ENCODE measurements around the gene ZNF335. TPM values are rescaled to one million over a fixed set of nuclear protein-coding genes. Genes with fewer than 3 reads are reported as not detected.
"Not testable (repeated sequence)": the region's sequence is repeated elsewhere in the genome, so short reads cannot be mapped to it uniquely, and the experiment has no call there.

Gene ZNF335
- total RNA-seq, 1 experiment from 2014 or later: 15.0 TPM

DNA sequence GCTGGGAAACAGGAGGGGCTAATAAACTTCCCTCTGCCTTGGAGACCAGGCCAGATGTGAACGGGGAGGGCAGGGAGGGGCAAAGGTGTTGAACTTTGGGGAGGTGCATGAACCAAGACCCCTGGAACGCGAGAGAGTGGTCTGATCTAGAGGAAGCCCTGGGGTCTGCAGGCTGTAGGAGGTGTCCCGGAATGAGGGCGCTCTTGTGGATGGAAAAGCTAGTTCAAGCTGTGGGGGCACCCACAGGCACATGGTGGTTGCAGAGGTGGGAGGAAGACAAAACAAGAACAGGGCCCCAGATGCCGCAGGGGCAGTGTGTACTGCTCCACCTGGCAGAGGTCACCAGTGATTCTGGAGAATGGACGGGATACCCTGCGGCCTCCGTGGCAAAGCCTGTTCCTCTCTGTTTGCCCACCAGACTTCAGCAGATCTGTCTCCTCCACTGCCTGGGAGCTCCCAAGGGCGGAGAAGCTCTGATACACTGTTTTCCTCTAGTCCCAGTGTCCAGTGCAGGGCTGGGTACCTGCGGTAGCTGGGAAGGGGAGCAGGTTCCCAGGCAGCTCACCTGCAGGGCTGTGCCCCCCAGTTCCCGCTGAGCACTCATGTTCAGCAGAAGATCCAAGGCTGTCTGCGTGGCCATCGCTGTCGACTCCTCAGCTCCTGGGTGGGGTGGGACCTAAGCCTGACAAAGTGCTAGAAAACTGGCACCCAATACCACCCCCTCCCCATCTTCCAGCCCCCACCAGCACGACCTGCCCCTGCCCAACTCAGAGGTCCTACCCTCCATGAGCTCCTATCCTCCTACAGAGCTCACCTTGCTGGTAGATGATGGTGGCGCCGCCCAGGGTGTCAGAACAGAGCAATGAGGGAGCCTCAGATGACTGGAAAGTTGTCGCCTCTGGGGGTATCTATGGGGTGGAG lies 14.7 kb downstream of the ZNF335 start:
- Histone ChIP-seq H3K36me3 (replicated peaks; ENCODE audit: control insufficient read depth, insufficient read depth, low read length) (peaks cover 29% of the 10 kb centered on the region), H3K27me3 (ENCODE audit: control insufficient read depth, insufficient read depth, low read length) (no peaks in the 10 kb centered on the region), H3K4me3 (ENCODE audit: insufficient read depth, low read depth, low read length) (no peak overlapping the region)
- no peak for DNase-seq

GRCh38 chr20:45956326-45956725 lies 15.7 kb downstream of the ZNF335 start:
- H3K36me3 ChIP-seq (replicated peaks; ENCODE audit: control insufficient read depth, insufficient read depth, low read length): peaks cover 30% of the 10 kb centered on the region
- not testable (repeated sequence) for H3K27me3 ChIP-seq (ENCODE audit: control insufficient read depth, insufficient read depth, low read length); DNase-seq; H3K4me3 ChIP-seq (ENCODE audit: insufficient read depth, low read depth, low read length)

- Histone ChIP-seq H3K4me3 (ENCODE audit: insufficient read depth, low read depth, low read length) (no peak overlapping the region), H3K36me3 (replicated peaks; ENCODE audit: control insufficient read depth, insufficient read depth, low read length) (peaks cover 27% of the 10 kb centered on the region), H3K27me3 (ENCODE audit: control insufficient read depth, insufficient read depth, low read length) (no peaks in the 10 kb centered on the region)
- no peak for DNase-seq
Measured at GRCh38 chr20:45953672-45954071, 18.3 kb downstream of the ZNF335 start.

DNA sequence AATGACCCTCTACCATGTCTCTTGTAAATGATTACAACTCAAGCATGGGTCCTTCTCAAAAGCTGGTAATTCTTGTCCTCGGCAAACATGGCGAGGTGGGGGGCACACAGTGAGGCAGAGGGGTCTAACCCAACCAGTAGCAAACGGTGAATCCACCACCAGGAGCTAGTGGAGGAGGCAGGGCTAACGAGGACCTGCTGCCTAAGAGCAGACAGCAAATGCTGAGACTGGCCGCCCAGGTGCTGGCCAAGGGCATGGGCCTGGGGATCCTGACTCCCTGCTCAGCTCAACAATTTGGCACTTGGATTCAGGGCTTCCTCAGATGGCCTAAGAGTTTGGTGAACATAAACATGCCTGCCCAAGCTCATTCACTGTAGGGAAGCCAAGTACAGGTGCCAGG lies 19.1 kb downstream of the ZNF335 start:
- Histone ChIP-seq H3K4me3 (ENCODE audit: insufficient read depth, low read depth, low read length) (no peak overlapping the region), H3K27me3 (ENCODE audit: control insufficient read depth, insufficient read depth, low read length) (no peaks in the 10 kb centered on the region), H3K36me3 (replicated peaks; ENCODE audit: control insufficient read depth, insufficient read depth, low read length) (peaks cover 23% of the 10 kb centered on the region)
- DNase-seq: no peak

DNA sequence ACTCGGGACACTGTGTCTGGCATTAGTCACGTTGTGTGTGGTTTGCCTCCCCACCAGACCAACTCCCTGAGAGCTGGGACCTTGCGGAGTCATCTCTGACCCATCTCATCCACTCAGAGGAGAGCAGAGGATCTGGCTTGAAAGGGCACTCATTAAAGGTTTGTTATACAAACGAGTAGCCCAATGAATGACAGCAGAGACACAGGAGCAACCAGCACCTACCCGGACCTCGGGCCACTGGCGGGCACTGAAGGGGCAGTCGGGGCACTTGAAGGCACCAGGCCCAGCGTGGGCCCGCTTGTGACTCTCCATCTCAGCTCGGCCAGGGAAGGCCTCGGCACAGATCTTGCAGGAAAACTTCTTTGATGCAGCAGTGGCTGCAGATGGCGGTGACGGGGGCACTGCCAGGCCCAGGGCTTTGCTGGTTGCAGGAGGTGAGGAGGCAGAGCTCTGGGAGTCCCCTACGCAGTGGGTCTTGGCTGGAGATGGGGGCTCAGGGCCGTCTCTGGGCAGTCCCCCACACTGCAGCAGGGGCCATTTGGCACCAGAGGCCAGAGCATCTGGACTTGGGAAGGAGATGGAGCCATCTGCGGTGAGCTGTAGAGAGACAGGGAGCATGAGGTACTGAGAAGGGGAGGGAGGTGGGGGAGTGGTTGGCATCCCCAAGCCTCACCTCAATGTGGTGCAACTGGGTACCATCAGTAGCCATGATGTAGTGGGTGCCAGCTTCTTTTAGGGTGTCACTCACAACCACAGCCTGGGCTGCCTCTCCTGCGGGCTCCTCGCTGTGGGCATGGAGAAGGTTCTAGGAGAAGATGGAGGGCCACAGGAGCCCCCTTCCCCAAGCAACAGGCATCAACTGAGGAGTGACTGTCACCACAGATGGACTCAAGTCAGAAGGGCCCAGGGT lies 19.8 kb downstream of the ZNF335 start:
- Histone ChIP-seq H3K36me3 (replicated peaks; ENCODE audit: control insufficient read depth, insufficient read depth, low read length) (peaks cover 25% of the 10 kb centered on the region), H3K27me3 (ENCODE audit: control insufficient read depth, insufficient read depth, low read length) (no peaks in the 10 kb centered on the region), H3K4me3 (ENCODE audit: insufficient read depth, low read depth, low read length) (no peak overlapping the region)
- DNase-seq: no peak

- Histone ChIP-seq H3K4me3 (ENCODE audit: insufficient read depth, low read depth, low read length) (no peak overlapping the region), H3K27me3 (ENCODE audit: control insufficient read depth, insufficient read depth, low read length) (no peaks in the 10 kb centered on the region), H3K36me3 (replicated peaks; ENCODE audit: control insufficient read depth, insufficient read depth, low read length) (peaks cover 37% of the 10 kb centered on the region)
- DNase-seq: no peak
Measured at GRCh38 chr20:45950330-45950646, 21.7 kb downstream of the ZNF335 start.

GRCh38 chr20:45949542-45950329 lies 22.3 kb downstream of the ZNF335 start:
- Histone ChIP-seq H3K27me3 (ENCODE audit: control insufficient read depth, insufficient read depth, low read length) (no peaks in the 10 kb centered on the region), H3K4me3 (ENCODE audit: insufficient read depth, low read depth, low read length) (no peak overlapping the region), H3K36me3 (replicated peaks; ENCODE audit: control insufficient read depth, insufficient read depth, low read length) (peaks cover 42% of the 10 kb centered on the region)
- DNase-seq: no peak

DNA sequence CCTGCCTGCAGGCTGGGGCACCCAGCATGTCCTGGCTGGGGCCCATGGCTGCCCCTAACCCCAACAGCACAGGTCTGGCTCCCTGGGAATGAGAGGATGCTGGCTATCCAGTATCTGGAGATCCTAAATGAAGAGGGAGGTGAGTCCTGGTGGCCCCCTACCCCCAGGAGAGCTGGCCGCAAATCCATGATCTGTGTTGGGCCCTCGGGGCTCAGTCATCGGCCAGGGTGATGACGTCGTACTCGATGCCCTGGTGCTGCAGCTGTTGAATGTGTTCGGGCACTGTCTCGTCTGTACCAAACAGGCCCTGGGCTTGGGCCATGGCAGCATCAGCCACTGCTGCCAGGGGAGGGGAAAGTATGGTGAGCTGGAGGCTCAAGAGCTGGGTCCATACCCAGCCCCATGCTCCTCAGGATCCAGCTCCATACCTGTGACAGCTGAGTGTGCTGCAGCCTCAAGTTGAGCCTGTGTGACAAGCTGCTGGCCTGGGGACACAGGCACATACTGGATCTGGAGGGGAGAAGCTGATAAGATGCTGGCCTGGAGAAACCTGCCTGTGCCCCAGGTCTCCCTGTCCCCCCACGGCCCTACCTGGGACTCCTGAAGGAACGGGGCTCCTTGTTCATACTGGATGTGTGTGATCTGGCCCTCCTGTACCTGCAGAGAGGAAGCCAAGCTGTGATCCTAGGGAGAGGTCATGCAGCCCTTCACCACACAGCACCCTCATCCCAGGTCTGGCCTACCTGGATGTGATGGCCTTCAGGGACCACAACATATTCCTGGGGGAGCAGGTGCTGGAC lies 23.1 kb downstream of the ZNF335 start:
- DNase-seq: no peak
- Histone ChIP-seq H3K4me3 (ENCODE audit: insufficient read depth, low read depth, low read length) (no peak overlapping the region), H3K36me3 (replicated peaks; ENCODE audit: control insufficient read depth, insufficient read depth, low read length) (peaks cover 49% of the 10 kb centered on the region), H3K27me3 (ENCODE audit: control insufficient read depth, insufficient read depth, low read length) (no peaks in the 10 kb centered on the region)

- no peak for DNase-seq
- Histone ChIP-seq H3K4me3 (ENCODE audit: insufficient read depth, low read depth, low read length) (no peak overlapping the region), H3K36me3 (replicated peaks; ENCODE audit: control insufficient read depth, insufficient read depth, low read length) (peaks cover 56% of the 10 kb centered on the region), H3K27me3 (ENCODE audit: control insufficient read depth, insufficient read depth, low read length) (no peaks in the 10 kb centered on the region)
Measured at GRCh38 chr20:45948261-45948733, 23.7 kb downstream of the ZNF335 start.

DNA sequence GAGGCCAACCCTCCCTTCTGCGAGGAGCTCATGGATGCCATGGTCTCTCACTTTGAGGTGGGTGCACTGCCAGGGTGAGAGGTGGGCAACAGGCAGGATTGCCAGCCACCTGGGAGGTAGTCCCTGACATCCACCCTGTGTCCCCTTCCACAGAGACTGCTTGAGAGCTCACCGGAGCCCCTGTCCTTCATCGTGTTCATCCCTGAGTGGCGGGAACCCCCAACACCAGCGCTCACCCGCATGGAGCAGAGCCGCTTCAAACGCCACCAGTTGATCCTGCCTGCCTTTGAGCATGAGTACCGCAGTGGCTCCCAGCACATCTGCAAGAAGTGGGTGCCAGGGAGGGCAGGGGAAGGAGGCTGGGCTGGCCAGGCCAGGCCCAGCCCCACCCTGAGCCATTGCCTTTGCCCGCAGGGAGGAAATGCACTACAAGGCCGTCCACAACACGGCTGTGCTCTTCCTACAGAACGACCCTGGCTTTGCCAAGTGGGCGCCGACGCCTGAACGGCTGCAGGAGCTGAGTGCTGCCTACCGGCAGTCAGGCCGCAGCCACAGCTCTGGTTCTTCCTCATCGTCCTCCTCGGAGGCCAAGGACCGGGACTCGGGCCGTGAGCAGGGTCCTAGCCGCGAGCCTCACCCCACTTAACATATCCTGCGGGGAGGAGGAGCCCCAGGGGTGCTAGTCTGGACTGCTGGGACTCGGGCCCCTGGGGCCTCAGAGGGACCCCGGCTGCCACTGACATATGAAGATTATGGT lies 24.7 kb downstream of the ZNF335 start:
- H3K36me3 ChIP-seq (replicated peaks; ENCODE audit: control insufficient read depth, insufficient read depth, low read length): peaks cover 61% of the 10 kb centered on the region
- H3K4me3 ChIP-seq (ENCODE audit: insufficient read depth, low read depth, low read length): no peak overlapping the region
- no peak for DNase-seq
- no peaks in the 10 kb centered on the region for H3K27me3 ChIP-seq (ENCODE audit: control insufficient read depth, insufficient read depth, low read length)

- H3K4me3 ChIP-seq (ENCODE audit: insufficient read depth, low read depth, low read length): no peak overlapping the region
- peaks cover 55% of the 10 kb centered on the region for H3K36me3 ChIP-seq (replicated peaks; ENCODE audit: control insufficient read depth, insufficient read depth, low read length)
- no peaks in the 10 kb centered on the region for H3K27me3 ChIP-seq (ENCODE audit: control insufficient read depth, insufficient read depth, low read length)
- no peak for DNase-seq
Measured at GRCh38 chr20:45946149-45946970, 25.6 kb downstream of the ZNF335 start.

DNA sequence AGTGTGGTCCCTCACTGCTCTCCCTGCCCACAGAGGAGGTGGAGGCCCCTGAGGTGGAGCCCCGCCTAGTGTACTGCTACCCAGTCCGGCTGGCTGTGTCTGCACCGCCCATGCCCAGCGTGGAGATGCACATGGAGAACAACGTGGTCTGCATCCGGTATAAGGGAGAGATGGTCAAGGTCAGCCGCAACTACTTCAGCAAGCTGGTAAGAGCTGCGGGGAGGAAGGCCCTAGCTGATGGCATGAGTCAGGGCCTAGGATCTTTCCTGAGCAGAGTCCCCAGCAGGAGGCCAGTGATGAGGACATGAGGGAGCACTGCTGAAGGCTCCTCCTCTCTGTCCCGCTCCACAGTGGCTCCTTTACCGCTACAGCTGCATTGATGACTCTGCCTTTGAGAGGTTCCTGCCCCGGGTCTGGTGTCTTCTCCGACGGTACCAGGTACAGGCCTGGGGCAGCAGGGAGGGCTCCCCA lies 26.3 kb downstream of the ZNF335 start:
- peaks cover 58% of the 10 kb centered on the region for H3K36me3 ChIP-seq (replicated peaks; ENCODE audit: control insufficient read depth, insufficient read depth, low read length)
- DNase-seq: no peak
- no peaks in the 10 kb centered on the region for H3K27me3 ChIP-seq (ENCODE audit: control insufficient read depth, insufficient read depth, low read length)

More for the DNA sequence above, 26.3 kb downstream of the ZNF335 start:
- no peak overlapping the region for H3K4me3 ChIP-seq (ENCODE audit: insufficient read depth, low read depth, low read length)

Data from H7 (cell line).